Stimulated activated effector memory CD8-positive, alpha-beta T cell treated with anti-CD3 and anti-CD28 coated beads, Interleukin-12 subunit alpha, Interleukin-12 subunit beta, amount 100 ng/mL, for 72 hours (primary cell): Measurements from ENCODE around the gene SYCE3.

Source experiments
- ATAC-seq: fragments of 150-1000 bp; cut with Tn5 transposase; 2 replicates; pipeline ENCODE4 v1.10.0; 2021
- DNase-seq, 2 donors: peaks; one replicate each; pipeline ENCODE4 v3.0.0; 2021 to 2022; ENCODE audit warnings: low spot score in 2 of 2
- H3K27ac Mint-ChIP-seq: one replicate; pipeline ENCODE4 v1.8.0; 2022; ENCODE audit warnings: mild to moderate bottlenecking, mixed read lengths
- H3K36me3 Mint-ChIP-seq: one replicate; pipeline ENCODE4 v1.8.0; 2022; ENCODE audit warnings: mild to moderate bottlenecking, mixed read lengths
- H3K4me1 Mint-ChIP-seq: one replicate; pipeline ENCODE4 v1.8.0; 2022; ENCODE audit warnings: mixed read lengths
- H3K4me3 Mint-ChIP-seq: one replicate; pipeline ENCODE4 v1.8.0; 2022; ENCODE audit warnings: mild to moderate bottlenecking, mixed read lengths
- H3K9me3 Mint-ChIP-seq: one replicate; pipeline ENCODE4 v1.8.0; 2022; ENCODE audit warnings: mixed read lengths

SYCE3 gene

DNA sequence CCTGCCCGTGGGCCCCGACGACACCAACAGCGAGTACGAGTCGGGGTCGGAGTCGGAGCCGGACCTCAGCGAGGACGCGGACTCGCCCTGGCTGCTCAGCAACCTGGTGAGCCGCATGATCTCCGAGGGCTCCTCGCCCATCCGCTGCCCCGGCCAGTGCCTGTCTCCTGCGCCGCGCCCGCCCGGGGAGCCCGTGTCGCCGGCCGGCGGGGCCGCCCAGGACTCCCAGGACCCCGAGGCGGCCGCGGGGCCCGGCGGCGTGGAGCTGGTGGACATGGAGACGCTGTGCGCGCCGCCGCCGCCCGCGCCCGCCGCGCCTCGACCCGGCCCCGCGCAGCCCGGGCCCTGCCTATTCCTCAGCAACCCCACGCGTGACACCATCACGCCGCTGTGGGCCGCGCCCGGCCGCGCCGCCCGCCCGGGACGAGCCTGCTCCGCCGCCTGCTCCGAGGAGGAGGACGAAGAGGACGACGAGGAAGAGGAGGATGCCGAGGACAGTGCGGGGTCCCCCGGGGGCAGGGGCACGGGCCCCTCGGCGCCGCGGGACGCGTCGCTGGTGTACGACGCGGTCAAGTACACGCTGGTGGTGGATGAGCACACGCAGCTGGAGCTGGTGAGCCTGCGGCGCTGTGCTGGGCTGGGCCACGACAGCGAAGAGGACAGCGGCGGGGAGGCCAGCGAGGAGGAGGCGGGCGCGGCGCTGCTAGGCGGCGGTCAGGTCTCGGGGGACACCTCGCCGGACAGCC lies 41.7 kb upstream of the SYCE3 start:
- Mint-ChIP-seq H3K36me3 (no peaks in the 10 kb centered on the region), H3K4me1 (peaks cover 16% of the 10 kb centered on the region), H3K9me3 (no peaks in the 10 kb centered on the region), H3K4me3 (no peak overlapping the region), H3K27ac (no peak overlapping the region)
- ATAC-seq (no peak), DNase-seq (no peak)

DNA sequence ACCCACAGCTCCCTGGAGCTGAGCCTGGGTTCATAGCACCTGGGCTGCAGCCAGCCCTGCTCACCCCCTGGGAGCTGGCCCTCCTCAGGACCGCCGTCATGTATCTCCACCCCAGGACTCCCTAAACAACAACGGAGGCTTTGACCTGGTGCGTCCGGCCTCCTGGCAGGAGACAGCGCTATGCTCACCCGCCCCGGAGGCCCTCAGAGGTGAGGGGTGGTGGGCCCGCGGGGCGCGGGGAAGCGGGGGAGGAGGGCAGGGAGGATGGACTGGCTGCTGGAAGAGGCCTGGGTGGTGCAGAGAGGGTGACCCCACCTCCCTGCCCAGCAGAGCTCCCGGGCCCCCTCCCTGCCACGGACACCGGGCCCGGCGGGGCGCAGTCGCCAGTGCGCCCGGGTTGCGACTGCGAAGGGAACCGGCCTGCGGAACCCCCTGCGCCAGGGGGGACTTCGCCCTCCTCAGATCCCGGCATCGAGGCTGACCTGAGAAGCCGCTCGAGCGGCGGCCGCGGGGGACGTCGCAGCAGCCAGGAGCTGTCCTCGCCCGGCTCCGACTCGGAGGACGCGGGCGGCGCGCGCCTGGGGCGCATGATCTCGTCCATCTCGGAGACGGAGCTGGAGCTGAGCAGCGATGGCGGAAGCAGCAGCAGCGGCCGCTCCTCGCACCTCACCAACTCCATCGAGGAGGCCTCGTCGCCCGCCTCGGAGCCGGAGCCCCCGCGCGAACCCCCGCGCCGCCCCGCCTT lies 41.0 kb upstream of the SYCE3 start:
- H3K4me1 Mint-ChIP-seq: peaks cover 16% of the 10 kb centered on the region
- H3K9me3 Mint-ChIP-seq: no peaks in the 10 kb centered on the region
- ATAC-seq: no peak
- DNase-seq: no peak
- H3K27ac Mint-ChIP-seq: no peak overlapping the region
- no peak overlapping the region for H3K4me3 Mint-ChIP-seq
- H3K36me3 Mint-ChIP-seq: no peaks in the 10 kb centered on the region

DNA sequence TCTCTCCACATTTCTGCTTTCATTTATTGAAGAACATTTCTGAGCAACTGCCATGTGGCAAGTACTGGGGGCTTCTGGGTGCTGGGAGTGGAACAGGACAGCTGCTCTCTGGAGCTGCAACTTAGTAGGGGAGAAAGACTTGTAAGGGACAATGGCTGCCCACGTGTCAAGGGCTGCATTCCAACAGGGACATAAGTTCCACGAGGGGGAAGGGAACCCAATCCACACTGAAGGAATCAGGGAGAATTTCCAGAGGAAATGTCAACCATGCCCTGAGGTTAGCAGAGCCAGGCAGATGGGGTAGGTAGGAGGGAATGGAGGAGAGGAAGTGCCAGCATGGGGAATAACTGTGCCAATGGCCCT lies 39.6 kb upstream of the SYCE3 start:
- Mint-ChIP-seq H3K4me1 (peaks cover 12% of the 10 kb centered on the region), H3K27ac (no peak overlapping the region), H3K36me3 (no peaks in the 10 kb centered on the region), H3K9me3 (no peaks in the 10 kb centered on the region), H3K4me3 (peak overlapping the region; percentile 51)
- ATAC-seq (no peak), DNase-seq (no peak)

DNA sequence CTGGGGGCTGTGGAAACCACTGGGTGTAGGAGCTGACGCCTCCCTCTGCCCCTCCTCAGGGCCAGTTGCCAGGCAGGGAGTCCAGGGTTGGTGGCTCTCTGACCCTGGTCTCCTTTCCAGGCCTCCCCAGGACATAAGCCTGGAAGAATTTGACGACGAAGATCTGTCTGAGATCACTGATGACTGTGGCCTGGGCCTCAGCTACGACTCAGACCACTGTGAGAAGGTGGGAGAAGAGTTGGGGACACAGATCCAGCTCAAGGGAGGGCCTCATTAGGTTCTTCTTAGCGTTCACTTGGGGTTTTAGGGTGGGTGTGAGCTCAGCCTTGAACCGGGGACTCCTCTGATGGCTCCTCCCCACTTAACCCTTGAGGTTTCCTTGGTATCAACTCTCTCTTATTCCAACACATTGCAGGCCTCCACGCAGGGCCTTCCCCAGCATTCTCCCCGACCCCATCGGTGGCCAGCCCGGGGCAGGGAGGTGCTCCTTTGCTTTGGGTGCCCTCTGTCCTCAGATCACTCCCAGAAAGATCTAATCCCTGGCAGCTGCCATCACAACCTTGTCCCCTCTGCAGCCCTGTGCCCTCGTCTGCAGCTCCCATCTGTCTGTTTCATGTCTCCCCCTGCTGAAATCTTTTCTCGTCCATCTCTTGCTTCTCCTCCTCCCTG lies 39.1 kb upstream of the SYCE3 start:
- no peak for DNase-seq
- Mint-ChIP-seq H3K4me3 (peak overlapping the region; percentile 51), H3K4me1 (peaks cover 11% of the 10 kb centered on the region), H3K27ac (no peak overlapping the region), H3K36me3 (no peaks in the 10 kb centered on the region), H3K9me3 (no peaks in the 10 kb centered on the region)
- ATAC-seq: no peak

DNA sequence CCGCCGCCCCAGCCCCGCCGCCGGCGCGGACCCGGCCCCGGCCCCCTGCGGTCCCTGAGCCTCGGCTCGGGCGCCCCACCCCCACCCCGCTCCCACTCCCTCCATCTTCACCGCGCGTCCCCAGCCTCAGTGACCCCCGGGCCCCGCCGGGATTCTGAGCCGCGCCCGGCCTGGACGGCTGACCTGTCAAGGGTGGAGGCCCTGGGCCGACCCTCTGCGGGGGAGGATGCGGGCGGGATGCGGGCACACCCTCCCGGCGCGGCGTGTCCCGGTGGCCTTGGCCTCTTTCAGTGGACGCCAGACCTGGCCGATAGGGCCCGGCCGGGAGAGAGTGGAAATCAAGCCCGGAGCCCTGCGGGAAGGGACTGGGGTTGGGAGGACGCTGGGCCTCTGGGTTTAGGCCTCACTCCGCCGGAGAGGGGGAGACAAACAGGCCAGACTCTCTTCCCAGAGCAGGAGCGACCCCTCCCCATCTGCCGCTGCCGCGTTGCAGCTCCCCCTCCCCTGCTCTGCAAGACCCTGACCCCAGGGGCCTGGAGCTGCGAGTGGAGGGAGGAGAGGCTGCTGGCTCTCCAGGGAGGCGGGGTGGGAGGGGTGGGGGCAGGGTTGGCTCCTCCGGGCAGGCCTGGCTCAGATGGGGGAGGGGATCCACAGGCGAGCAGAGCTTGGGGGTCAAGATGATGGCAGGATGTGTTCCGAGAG lies 38.4 kb upstream of the SYCE3 start:
- H3K9me3 Mint-ChIP-seq: no peaks in the 10 kb centered on the region
- ATAC-seq: no peak
- no peaks in the 10 kb centered on the region for H3K36me3 Mint-ChIP-seq
- peak overlapping the region; percentile 51 for H3K4me3 Mint-ChIP-seq
- peaks cover 11% of the 10 kb centered on the region for H3K4me1 Mint-ChIP-seq
- no peak overlapping the region for H3K27ac Mint-ChIP-seq
- no peak for DNase-seq

DNA sequence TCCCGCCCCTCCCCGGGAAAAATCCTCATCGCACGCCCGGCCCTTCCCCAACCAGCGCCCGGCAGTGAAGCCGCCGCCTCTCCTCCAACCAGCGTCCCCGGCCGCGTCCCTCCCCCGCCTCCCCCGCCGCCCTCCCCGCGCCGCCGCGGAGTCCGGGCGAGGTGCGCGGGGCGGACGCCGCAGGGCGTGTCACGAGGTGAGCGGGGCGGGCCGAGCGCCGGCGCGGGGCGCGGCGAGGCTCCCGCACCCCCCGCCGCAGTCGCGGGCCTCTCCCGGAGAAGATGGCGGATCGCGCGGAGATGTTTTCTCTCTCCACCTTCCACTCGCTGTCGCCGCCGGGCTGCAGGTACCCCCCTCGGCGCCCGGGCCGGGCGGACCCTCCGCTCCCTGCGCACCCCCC lies 37.8 kb upstream of the SYCE3 start, which contains the start of gene MAPK8IP2:
Gene MAPK8IP2, plus strand, starts transcription at position 256 of the 400 bp plus-strand sequence. Its CDS starts 26 bp downstream, at position 282.
- no peaks in the 10 kb centered on the region for H3K9me3 Mint-ChIP-seq
- H3K27ac Mint-ChIP-seq: no peak within 1 kb of the TSS
- DNase-seq: no peak

DNA sequence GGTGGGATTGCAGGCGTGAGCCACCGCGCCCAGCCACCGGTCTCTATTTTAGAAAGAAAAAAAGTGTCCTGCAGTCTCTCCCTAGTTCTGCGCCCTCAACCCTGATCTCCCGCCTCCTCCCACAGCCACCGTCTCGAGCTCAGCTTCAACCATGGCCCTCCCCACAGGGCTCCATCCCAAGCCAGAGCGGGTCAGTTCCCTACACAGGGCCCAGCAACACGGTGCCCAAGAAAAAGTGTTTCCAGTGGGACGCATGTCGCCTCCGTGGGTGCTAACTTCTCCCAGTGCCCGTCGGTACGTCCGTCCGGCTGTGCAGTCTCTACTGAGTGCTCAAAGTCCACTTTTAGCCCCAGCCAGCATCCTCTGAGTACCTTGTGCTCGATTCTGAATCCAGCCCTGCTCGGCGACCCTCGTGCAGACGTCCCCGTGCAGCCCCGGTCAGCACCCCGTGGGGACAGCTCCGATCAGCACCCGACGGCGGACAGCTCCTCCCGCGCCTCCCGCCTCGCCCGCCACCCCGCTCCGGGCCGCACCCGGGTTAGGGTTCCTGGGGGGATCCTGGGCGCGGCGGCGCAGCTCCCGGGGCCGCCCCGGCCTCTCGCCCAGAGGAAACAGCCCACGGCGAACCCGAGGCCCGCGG lies 37.2 kb upstream of the SYCE3 start:
- Mint-ChIP-seq H3K4me1 (peaks cover 11% of the 10 kb centered on the region), H3K36me3 (no peaks in the 10 kb centered on the region), H3K27ac (no peak overlapping the region), H3K9me3 (no peaks in the 10 kb centered on the region), H3K4me3 (peak overlapping the region; percentile 25)
- ATAC-seq: peak; percentile 73
- peak; percentile 55 to 76 for DNase-seq

More for the DNA sequence above, 37.8 kb upstream of the SYCE3 start, which contains the start of gene MAPK8IP2:
- no peak for ATAC-seq
- peak within 1 kb of the TSS; percentile 51 for H3K4me3 Mint-ChIP-seq
- H3K4me1 Mint-ChIP-seq: peaks cover 11% of the 10 kb centered on the region
- no peaks in the 10 kb centered on the region for H3K36me3 Mint-ChIP-seq

DNA sequence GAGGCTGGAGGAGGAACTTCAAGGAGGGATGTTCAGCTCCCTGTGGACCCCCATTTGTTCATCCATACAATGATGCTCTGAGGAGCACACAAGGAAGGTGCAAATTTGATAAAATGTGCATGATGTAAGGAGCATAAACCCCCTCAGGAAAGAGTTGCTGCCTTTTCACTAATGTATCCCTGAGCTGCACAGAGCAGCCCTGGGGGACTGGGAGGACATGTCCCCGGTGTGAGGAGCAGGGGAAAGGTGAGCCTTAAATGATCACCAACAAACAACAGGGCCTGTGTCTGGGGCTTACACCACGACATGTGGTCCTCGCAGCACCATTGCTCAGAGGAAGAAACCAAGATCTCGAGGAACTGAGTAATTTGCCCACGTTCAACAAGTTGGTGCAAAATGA lies 34.4 kb upstream of the SYCE3 start:
- no peak for DNase-seq
- H3K36me3 Mint-ChIP-seq: no peaks in the 10 kb centered on the region
- H3K4me3 Mint-ChIP-seq: no peak overlapping the region
- peaks cover 7% of the 10 kb centered on the region for H3K4me1 Mint-ChIP-seq
- no peak overlapping the region for H3K27ac Mint-ChIP-seq
- H3K9me3 Mint-ChIP-seq: no peaks in the 10 kb centered on the region
- ATAC-seq: no peak

DNA sequence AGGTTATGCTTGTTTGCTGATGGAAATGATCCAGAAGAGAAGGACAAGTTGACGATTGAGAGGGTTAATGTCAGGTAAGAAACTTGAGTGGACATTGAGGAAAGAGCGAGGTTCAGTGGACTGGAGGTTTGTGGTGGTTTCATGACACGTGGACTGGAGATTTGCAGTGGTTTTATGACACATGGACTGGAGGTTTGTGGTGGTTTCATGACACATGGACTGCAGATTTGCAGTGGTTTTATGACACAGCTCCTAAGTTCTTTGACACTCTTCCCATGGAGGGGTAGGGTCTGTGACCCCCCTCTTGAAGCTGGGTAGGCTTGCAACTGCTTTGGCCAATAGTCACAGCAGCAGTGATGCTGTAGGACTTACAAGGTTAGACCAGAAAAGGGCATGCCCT lies 32.5 kb upstream of the SYCE3 start:
- no peaks in the 10 kb centered on the region for H3K9me3 Mint-ChIP-seq
- no peak for DNase-seq
- no peak overlapping the region for H3K27ac Mint-ChIP-seq
- no peak overlapping the region for H3K4me3 Mint-ChIP-seq
- H3K36me3 Mint-ChIP-seq: no peaks in the 10 kb centered on the region
- no peak for ATAC-seq
- no peaks in the 10 kb centered on the region for H3K4me1 Mint-ChIP-seq

DNA sequence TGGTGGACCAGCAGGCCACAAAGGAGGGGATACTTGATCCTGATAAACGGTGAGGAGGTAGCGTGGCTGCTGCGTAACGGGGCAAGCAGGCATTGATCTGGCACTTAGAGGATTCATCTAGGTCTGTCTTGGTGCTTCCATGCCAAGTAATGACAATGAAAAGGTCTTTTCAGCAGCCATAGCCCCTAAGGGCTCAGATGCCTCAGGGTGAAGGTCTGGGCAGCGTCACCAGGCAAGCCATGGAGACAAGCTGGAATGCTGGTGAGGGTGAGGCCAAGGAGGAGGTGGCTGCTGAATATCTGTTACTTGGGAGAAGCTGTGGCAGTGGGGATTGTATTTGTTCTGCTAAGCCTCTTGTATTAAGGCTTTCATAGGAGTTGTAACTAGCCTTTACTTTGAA lies 24.7 kb upstream of the SYCE3 start:
- H3K36me3 Mint-ChIP-seq: peaks cover 13% of the 10 kb centered on the region
- no peak overlapping the region for H3K27ac Mint-ChIP-seq
- ATAC-seq (no peak), DNase-seq (no peak)
- peaks cover 5% of the 10 kb centered on the region for H3K4me1 Mint-ChIP-seq
- no peak overlapping the region for H3K4me3 Mint-ChIP-seq
- no peaks in the 10 kb centered on the region for H3K9me3 Mint-ChIP-seq

DNA sequence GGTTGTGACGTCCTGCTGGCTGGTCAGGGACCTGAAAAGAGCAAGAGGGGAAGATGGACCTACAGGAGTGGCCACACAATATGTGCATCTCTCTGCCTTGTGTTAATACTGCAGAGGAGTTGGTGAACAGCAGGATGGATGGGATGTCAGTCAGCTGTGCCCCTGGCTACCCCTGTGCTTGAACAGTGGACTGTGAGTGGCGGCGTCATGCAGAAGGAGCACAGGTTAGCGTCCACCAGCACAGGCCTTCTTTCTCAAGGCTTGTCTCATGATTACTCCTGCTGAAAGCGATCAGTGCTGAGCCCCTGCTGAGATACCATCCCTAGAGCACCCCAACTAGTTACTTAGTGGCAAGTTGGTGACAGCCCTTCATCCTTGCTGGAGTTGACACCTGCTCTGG lies 23.7 kb upstream of the SYCE3 start:
- H3K4me1 Mint-ChIP-seq: peaks cover 10% of the 10 kb centered on the region
- H3K36me3 Mint-ChIP-seq: peaks cover 14% of the 10 kb centered on the region
- no peak overlapping the region for H3K4me3 Mint-ChIP-seq
- no peak for ATAC-seq
- H3K9me3 Mint-ChIP-seq: no peaks in the 10 kb centered on the region
- H3K27ac Mint-ChIP-seq: no peak overlapping the region
- no peak for DNase-seq

DNA sequence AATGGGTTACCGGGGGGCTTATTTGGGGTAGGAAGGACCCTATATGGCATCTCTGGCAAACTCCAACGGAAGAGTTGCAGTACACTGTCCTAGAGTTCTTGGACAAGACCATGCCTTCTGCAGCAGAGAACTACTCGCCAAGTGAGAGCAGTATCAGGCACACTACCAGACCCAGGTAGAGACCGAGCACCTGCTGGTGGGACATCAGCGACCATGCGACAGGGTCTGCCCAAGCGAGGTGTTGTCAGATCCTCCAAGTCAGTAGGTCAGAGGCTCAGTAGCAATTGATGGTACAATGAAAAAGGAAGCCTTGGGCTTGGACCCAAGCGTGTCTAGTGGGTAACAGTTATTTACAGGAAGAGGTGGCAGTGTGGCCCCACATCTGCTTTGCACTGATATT lies 23.1 kb upstream of the SYCE3 start:
- Mint-ChIP-seq H3K4me3 (no peak overlapping the region), H3K36me3 (peaks cover 19% of the 10 kb centered on the region), H3K4me1 (peaks cover 15% of the 10 kb centered on the region), H3K27ac (no peak overlapping the region), H3K9me3 (no peaks in the 10 kb centered on the region)
- ATAC-seq: no peak
- DNase-seq: no peak

DNA sequence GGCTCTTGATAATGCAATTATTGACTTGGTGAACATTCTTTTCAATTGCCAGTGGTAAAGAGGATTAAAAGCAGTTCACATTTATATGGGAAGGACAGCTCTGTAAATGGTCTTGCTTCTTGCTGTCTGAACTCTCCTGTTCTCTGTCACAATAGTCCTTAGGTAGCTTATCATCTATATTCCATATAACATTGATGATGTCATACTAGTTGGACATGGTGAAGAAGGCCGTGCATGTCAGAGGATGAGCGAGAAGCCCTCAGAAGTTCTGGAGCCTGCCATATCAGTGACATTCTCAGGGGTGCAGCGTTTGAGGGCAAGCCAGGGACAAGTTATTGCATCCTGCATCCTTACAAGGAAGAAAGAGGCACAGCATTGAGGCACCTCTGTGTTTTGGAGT lies 22.5 kb upstream of the SYCE3 start:
- H3K4me1 Mint-ChIP-seq: peaks cover 20% of the 10 kb centered on the region
- no peaks in the 10 kb centered on the region for H3K9me3 Mint-ChIP-seq
- H3K27ac Mint-ChIP-seq: no peak overlapping the region
- DNase-seq: no peak
- peaks cover 24% of the 10 kb centered on the region for H3K36me3 Mint-ChIP-seq
- H3K4me3 Mint-ChIP-seq: no peak overlapping the region
- no peak for ATAC-seq

DNA sequence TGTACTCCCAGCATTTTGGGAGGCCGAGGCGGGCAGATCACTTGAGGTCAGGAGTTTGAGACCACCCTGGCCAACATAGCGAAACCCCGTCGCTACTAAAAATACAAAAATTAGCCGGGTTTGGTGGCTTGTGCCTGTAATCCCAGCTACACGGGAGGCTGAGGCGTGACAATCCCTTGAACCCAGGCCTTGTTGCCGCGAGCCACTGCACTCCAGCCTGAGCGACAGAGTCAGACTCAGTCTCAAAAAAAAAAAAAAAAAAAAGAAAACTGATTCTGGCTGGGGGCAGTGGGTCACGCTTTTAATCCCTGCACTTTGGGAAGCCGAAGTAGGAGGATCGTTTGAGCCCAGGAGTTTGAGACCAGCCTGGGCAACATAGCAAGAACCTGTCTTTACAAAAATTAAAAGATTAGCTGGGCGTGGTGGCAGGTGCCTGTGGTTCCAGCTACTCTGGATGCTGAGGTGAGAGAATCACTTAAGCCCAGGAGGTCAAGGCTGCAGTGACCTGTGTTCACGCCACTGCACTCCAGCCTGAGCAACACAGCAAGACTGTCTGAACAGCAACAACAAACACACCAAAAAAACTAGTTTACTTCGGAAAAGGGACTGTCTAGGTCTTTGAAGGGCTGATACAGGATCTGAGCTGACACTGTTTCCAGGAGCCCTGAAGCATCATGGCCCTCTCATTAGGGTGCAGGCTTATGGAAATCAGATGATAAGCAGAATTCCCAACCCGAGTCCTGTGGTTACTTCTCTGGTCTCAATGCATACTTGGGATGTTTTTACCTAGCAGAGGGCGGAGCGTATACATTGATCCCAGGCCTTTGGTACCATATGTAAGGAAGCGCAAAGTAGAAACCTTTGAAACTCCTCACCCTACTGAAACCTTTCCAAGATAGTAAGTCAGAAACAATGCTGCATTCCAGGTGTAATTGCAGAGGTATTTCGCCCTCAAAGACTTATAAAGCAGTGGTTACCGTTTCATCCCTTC lies 21.7 kb upstream of the SYCE3 start:
- H3K36me3 Mint-ChIP-seq: peaks cover 32% of the 10 kb centered on the region
- H3K4me3 Mint-ChIP-seq: peak overlapping the region; percentile 92
- no peaks in the 10 kb centered on the region for H3K9me3 Mint-ChIP-seq
- no peak overlapping the region for H3K27ac Mint-ChIP-seq
- H3K4me1 Mint-ChIP-seq: peaks cover 28% of the 10 kb centered on the region
- no peak for DNase-seq
- no peak for ATAC-seq
